H9 (cell line): ENCODE data around the gene PRR23E. TPM values are rescaled to one million over a fixed set of nuclear protein-coding genes. Genes with fewer than 3 reads are reported as not detected.

Experiments
- DNase-seq: peaks from one replicate; pipeline ENCODE4 v3.0.0-alpha.2; 2017
- H2AFZ ChIP-seq: one replicate; pipeline ENCODE4 v1.6.1; 2013; ENCODE audit warnings: mild to moderate bottlenecking, low read length, control low read depth, moderate library complexity
- H2AK5ac ChIP-seq: 2 replicates; pipeline ENCODE4 v1.6.1; 2013; ENCODE audit warnings: low read length, control low read depth, mixed read lengths; ENCODE audit not compliant: insufficient read length
- H2BK120ac ChIP-seq: one replicate; pipeline ENCODE4 v1.6.1; 2013; ENCODE audit warnings: low read depth, mild to moderate bottlenecking, low read length, control low read depth, inconsistent platforms; ENCODE audit not compliant: poor library complexity, severe bottlenecking
- H2BK12ac ChIP-seq: 2 replicates; pipeline ENCODE4 v1.6.1; 2013; ENCODE audit warnings: low read length, control low read depth, mixed read lengths, low read depth; ENCODE audit not compliant: insufficient read length
- H2BK15ac ChIP-seq: 2 replicates; pipeline ENCODE4 v1.6.1; 2013; ENCODE audit warnings: low read depth, low read length, control low read depth
- H2BK20ac ChIP-seq: one replicate; pipeline ENCODE4 v1.6.1; 2013; ENCODE audit warnings: low read depth, mild to moderate bottlenecking, low read length, control low read depth, inconsistent platforms; ENCODE audit not compliant: poor library complexity, severe bottlenecking
- H2BK5ac ChIP-seq: 2 replicates; pipeline ENCODE4 v1.6.1; 2013; ENCODE audit warnings: low read length, control low read depth, mixed read lengths; ENCODE audit not compliant: insufficient read length
- H3K14ac ChIP-seq: 2 replicates; pipeline ENCODE4 v1.6.1; 2013; ENCODE audit warnings: low read length, control low read depth; ENCODE audit not compliant: insufficient read depth
- H3K18ac ChIP-seq: 2 replicates; pipeline ENCODE4 v1.6.1; 2013; ENCODE audit warnings: low read depth, mild to moderate bottlenecking, mixed read lengths, low read length, control low read depth; ENCODE audit not compliant: insufficient read length
- H3K23ac ChIP-seq: 2 replicates; pipeline ENCODE4 v1.6.1; 2013; ENCODE audit warnings: low read length, control low read depth, mixed read lengths, low read depth; ENCODE audit not compliant: insufficient read length
- H3K23me2 ChIP-seq: 2 replicates; pipeline ENCODE4 v1.6.1; 2013; ENCODE audit warnings: low read depth, mild to moderate bottlenecking, mixed read lengths, low read length, control low read depth; ENCODE audit not compliant: insufficient read length, poor library complexity, severe bottlenecking
- H3K27ac ChIP-seq: 2 replicates; pipeline ENCODE4 v1.5.1; 2013; ENCODE audit warnings: low read length, control low read depth, mixed read lengths, low read depth; ENCODE audit not compliant: insufficient read length
- H3K27me3 ChIP-seq: 2 replicates; pipeline ENCODE4 v1.6.1; 2013; ENCODE audit warnings: low read length, control low read depth, inconsistent platforms; ENCODE audit not compliant: insufficient read depth
- H3K4ac ChIP-seq: 2 replicates; pipeline ENCODE4 v1.6.1; 2013; ENCODE audit warnings: low read depth, mild to moderate bottlenecking, control low read depth, inconsistent platforms, low read length, moderate library complexity
- H3K4me1 ChIP-seq: 2 replicates; pipeline ENCODE4 v1.6.1; 2013; ENCODE audit warnings: low read length, control low read depth, inconsistent platforms; ENCODE audit not compliant: insufficient read depth
- H3K4me2 ChIP-seq: 2 replicates; pipeline ENCODE4 v1.6.1; 2013; ENCODE audit warnings: low read length, control low read depth, mixed read lengths; ENCODE audit not compliant: insufficient read length, insufficient read depth
- H3K56ac ChIP-seq: 2 replicates; pipeline ENCODE4 v1.6.1; 2013; ENCODE audit warnings: low read depth, mild to moderate bottlenecking, mixed read lengths, low read length, control low read depth; ENCODE audit not compliant: insufficient read length
- H3K79me1 ChIP-seq: 2 replicates; pipeline ENCODE4 v1.6.1; 2013; ENCODE audit warnings: low read depth, mild to moderate bottlenecking, moderate library complexity, low read length, control low read depth, inconsistent platforms; ENCODE audit not compliant: insufficient read depth, poor library complexity, severe bottlenecking
- H3K79me2 ChIP-seq: 2 replicates; pipeline ENCODE4 v1.6.1; 2013; ENCODE audit warnings: low read length, control low read depth, inconsistent platforms; ENCODE audit not compliant: insufficient read depth
- H3K9ac ChIP-seq: 2 replicates; pipeline ENCODE4 v1.6.1; 2013; ENCODE audit warnings: low read length, control low read depth, mixed read lengths; ENCODE audit not compliant: insufficient read length; ENCODE audit errors: extremely low read depth
- H3K9me3 ChIP-seq: one replicate; pipeline ENCODE4 v1.6.1; 2013; ENCODE audit warnings: low read depth, low read length, inconsistent platforms; ENCODE audit not compliant: control insufficient read depth
- H3T11ph ChIP-seq: one replicate; pipeline ENCODE4 v1.6.1; 2013; ENCODE audit warnings: mild to moderate bottlenecking, low read length, control low read depth, inconsistent platforms
- H4K20me1 ChIP-seq: one replicate; pipeline ENCODE4 v1.6.1; 2013; ENCODE audit not compliant: control insufficient read depth, insufficient read length, insufficient read depth
- H4K5ac ChIP-seq: 2 replicates; pipeline ENCODE4 v1.6.1; 2013; ENCODE audit warnings: low read depth, mild to moderate bottlenecking, mixed read lengths, low read length, control low read depth; ENCODE audit not compliant: insufficient read length
- H4K8ac ChIP-seq: replicated peaks from 2 replicates; pipeline ENCODE4 v1.6.1; 2013; ENCODE audit warnings: low read length, control low read depth, mixed read lengths, low read depth; ENCODE audit not compliant: insufficient read length
- H4K91ac ChIP-seq: 2 replicates; pipeline ENCODE4 v1.6.1; 2013; ENCODE audit warnings: low read depth, mild to moderate bottlenecking, moderate library complexity, mixed read lengths, low read length, control low read depth; ENCODE audit not compliant: insufficient read length
- H3K27ac Mint-ChIP-seq, 3 experiments: 2 replicates in 2 of 3; 3 replicates in 1 of 3; pipeline ENCODE4 v1.8.0; 2020 to 2021; ENCODE audit warnings: mixed read lengths in 3 of 3, mild to moderate bottlenecking in 1 of 3, moderate library complexity in 1 of 3
- H3K27me3 Mint-ChIP-seq: 2 replicates; pipeline ENCODE4 v1.8.0; 2021; ENCODE audit warnings: low read depth, mild to moderate bottlenecking, moderate library complexity, mixed read lengths
- H3K36me3 Mint-ChIP-seq, 3 experiments: 2 replicates in 2 of 3; 3 replicates in 1 of 3; pipeline ENCODE4 v1.8.0; 2020 to 2021; ENCODE audit warnings: low read depth in 3 of 3, mixed read lengths in 3 of 3; ENCODE audit not compliant: insufficient read depth in 1 of 3
- H3K4me1 Mint-ChIP-seq, 2 experiments: 2 replicates each; pipeline ENCODE4 v1.8.0; 2020; ENCODE audit warnings: mixed read lengths in 2 of 2
- H3K4me3 Mint-ChIP-seq, 2 experiments: 2 replicates in 1 of 2; 3 replicates in 1 of 2; pipeline ENCODE4 v1.8.0; 2020 to 2021; ENCODE audit warnings: mild to moderate bottlenecking in 2 of 2, mixed read lengths in 2 of 2, moderate library complexity in 1 of 2
- H3K9me3 Mint-ChIP-seq, 2 experiments: 2 replicates in 1 of 2; 3 replicates in 1 of 2; pipeline ENCODE4 v1.8.0; 2020; ENCODE audit warnings: mild to moderate bottlenecking in 2 of 2, mixed read lengths in 2 of 2, moderate library complexity in 1 of 2
- CTCF ChIP-seq: fragments of 200-600 bp; sonication (generic); conservative IDR thresholded peaks from 3 replicates; pipeline ENCODE4 v1.8.0; 2021; ENCODE audit warnings: antibody characterized with exemption, mild to moderate bottlenecking
- WGBS: extraction: QIAGEN DNeasy Blood & Tissue Kit; methylation state at CpG from one replicate; pipeline ENCODE4 v1.1.7; 2013; ENCODE audit warnings: missing lambda C conversion rate, low lambda C conversion rate, mixed read lengths; ENCODE audit not compliant: insufficient read length; ENCODE audit errors: extremely low coverage; 5-methylcytosine and 5-hydroxymethylcytosine counted together
- total RNA-seq: library from RNA; stranded (reverse); gene quantifications from 2 replicates; pipeline ENCODE4 v1.2.1, GENCODE V29; 2021

The PRR23E gene
- total RNA-seq, 1 experiment from 2014 or later = not detected

GRCh38 chr3:127153506-127153815 lies 39.5 kb upstream of the PRR23E start:
- Histone ChIP-seq H2AFZ (no peak overlapping the region), H2BK5ac (no peak overlapping the region), H3T11ph (no peak overlapping the region), H3K27me3 (no peaks in the 10 kb centered on the region), H4K91ac (no peak overlapping the region), H3K4me2 (no peak overlapping the region), H3K23me2 (no peaks in the 10 kb centered on the region), H2BK120ac (no peak overlapping the region), H2BK20ac (no peak overlapping the region), H3K18ac (no peak overlapping the region), H3K14ac (no peak overlapping the region), H3K9ac (no peak overlapping the region), H2AK5ac (no peak overlapping the region), H3K4me1 (no peaks in the 10 kb centered on the region), H3K79me1 (no peaks in the 10 kb centered on the region), H2BK15ac (no peak overlapping the region), H4K20me1 (no peaks in the 10 kb centered on the region), H3K9me3 (no peaks in the 10 kb centered on the region), H3K79me2 (no peaks in the 10 kb centered on the region), H2BK12ac (no peak overlapping the region), H3K4ac (no peak overlapping the region), H3K23ac (no peak overlapping the region), H3K56ac (no peak overlapping the region), H4K5ac (no peak overlapping the region), H4K8ac (no peak overlapping the region), H3K27ac (no peak overlapping the region)
- no peak for DNase-seq
- Mint-ChIP-seq H3K4me1 (peaks cover under 1 to 2% of the 10 kb centered on the region in 2 experiments; a peak in 2 of 4 replicates), H3K27ac (no peak overlapping the region), H3K4me3 (no peak overlapping the region), H3K9me3 (no peaks in the 10 kb centered on the region), H3K27me3 (no peaks in the 10 kb centered on the region; the same call in 1 of the 2 replicates), H3K36me3 (no peaks in the 10 kb centered on the region)
- TF ChIP-seq CTCF = no peak
- no CpG with 5 or more reads among the region's 5 CpGs for WGBS
